PC-3 (cell line): ENCODE data around the gene CTTNBP2.

Experiments
- CTCF ChIP-seq: fragments of 300-600 bp; sonication (generic); conservative IDR thresholded peaks from 2 replicates; pipeline ENCODE4 v1.5.1; 2017; ENCODE audit warnings: antibody characterized with exemption, low read depth, mild to moderate bottlenecking, low read length
- EZH2 ChIP-seq: fragments of 300-600 bp; sonication (generic); IDR thresholded peaks from one replicate; pipeline ENCODE4 v1.6.1; 2017; ENCODE audit warnings: antibody characterized with exemption, mild to moderate bottlenecking, low read length; ENCODE audit not compliant: unreplicated experiment

- no peak for TF ChIP-seq EZH2
- no peak for TF ChIP-seq CTCF
These were observed 67.2 kb downstream of the CTTNBP2 start for GRCh38 chr7:117806011-117806410.
